ENCODE measurements around the gene ATRNL1.
"Not testable (repeated sequence)": the region's sequence is repeated elsewhere in the genome, so short reads cannot be mapped to it uniquely, and the experiment has no call there.

Gene ATRNL1

GRCh38 chr10:115390607-115391006, 297.4 kb downstream of the ATRNL1 start:
- Histone ChIP-seq H3K36me3 (ENCODE audit: control insufficient read depth, low read length) (no peaks in the 10 kb centered on the region), H3K9me3 (ENCODE audit: control insufficient read depth, insufficient read depth, low read length) (no peaks in the 10 kb centered on the region), H3F3A (ENCODE audit: control insufficient read depth, insufficient read depth) (no peaks in the 10 kb centered on the region), H3K4me3 (ENCODE audit: low read length) (no peak overlapping the region), H3K79me2 (ENCODE audit: control insufficient read depth, low read length) (no peaks in the 10 kb centered on the region), H3K27me3 (ENCODE audit: control insufficient read depth, low read length) (no peaks in the 10 kb centered on the region), H3K27ac (ENCODE audit: low read depth, low read length) (no peak overlapping the region), H3K9me2 (replicated peaks; ENCODE audit: control insufficient read depth, low read length) (no peaks in the 10 kb centered on the region), H4K20me1 (ENCODE audit: control insufficient read depth, insufficient read depth, low read depth, low read length) (no peaks in the 10 kb centered on the region), H3K4me2 (ENCODE audit: low read length) (no peak overlapping the region), H3K4me1 (ENCODE audit: control insufficient read depth, low read length) (no peaks in the 10 kb centered on the region)
- TF ChIP-seq EZH2phosphoT487 (IDR thresholded peaks at IDR 0.05; ENCODE audit: borderline replicate concordance, low read length), result no peak
- TF ChIP-seq CTCF (IDR thresholded peaks at IDR 0.05; ENCODE audit: low read depth, low read length, poor library complexity, severe bottlenecking), result no peak

- no peaks in the 10 kb centered on the region for H3K9me2 ChIP-seq (replicated peaks; ENCODE audit: control insufficient read depth, low read length)
- H3K27me3 ChIP-seq (ENCODE audit: control insufficient read depth, low read length), result no peaks in the 10 kb centered on the region
- H4K20me1 ChIP-seq (ENCODE audit: control insufficient read depth, insufficient read depth, low read depth, low read length), result no peaks in the 10 kb centered on the region
- no peaks in the 10 kb centered on the region for H3K36me3 ChIP-seq (ENCODE audit: control insufficient read depth, low read length)
- no peaks in the 10 kb centered on the region for H3F3A ChIP-seq (ENCODE audit: control insufficient read depth, insufficient read depth)
- no peak overlapping the region for H3K4me3 ChIP-seq (ENCODE audit: low read length)
- TF ChIP-seq EZH2phosphoT487 (IDR thresholded peaks at IDR 0.05; ENCODE audit: borderline replicate concordance, low read length) (no peak), CTCF (IDR thresholded peaks at IDR 0.05; ENCODE audit: low read depth, low read length, poor library complexity, severe bottlenecking) (no peak)
- H3K9me3 ChIP-seq (ENCODE audit: control insufficient read depth, insufficient read depth, low read length), result no peaks in the 10 kb centered on the region
- H3K79me2 ChIP-seq (ENCODE audit: control insufficient read depth, low read length), result no peaks in the 10 kb centered on the region
- H3K4me2 ChIP-seq (ENCODE audit: low read length), result no peak overlapping the region
- no peak overlapping the region for H3K27ac ChIP-seq (ENCODE audit: low read depth, low read length)
- H3K4me1 ChIP-seq (ENCODE audit: control insufficient read depth, low read length), result no peaks in the 10 kb centered on the region
These were observed 304.9 kb downstream of the ATRNL1 start for GRCh38 chr10:115398026-115398425.

GRCh38 chr10:115402699-115403098, 309.5 kb downstream of the ATRNL1 start:
- Histone ChIP-seq H3K27me3 (ENCODE audit: control insufficient read depth, low read length) (no peaks in the 10 kb centered on the region), H3K36me3 (ENCODE audit: control insufficient read depth, low read length) (no peaks in the 10 kb centered on the region), H3K9me3 (ENCODE audit: control insufficient read depth, insufficient read depth, low read length) (no peaks in the 10 kb centered on the region), H3K4me1 (ENCODE audit: control insufficient read depth, low read length) (no peaks in the 10 kb centered on the region), H3K4me2 (ENCODE audit: low read length) (no peak overlapping the region), H3K9me2 (replicated peaks; ENCODE audit: control insufficient read depth, low read length) (no peaks in the 10 kb centered on the region), H4K20me1 (ENCODE audit: control insufficient read depth, insufficient read depth, low read depth, low read length) (no peaks in the 10 kb centered on the region), H3K4me3 (ENCODE audit: low read length) (no peak overlapping the region), H3F3A (ENCODE audit: control insufficient read depth, insufficient read depth) (no peaks in the 10 kb centered on the region), H3K27ac (ENCODE audit: low read depth, low read length) (no peak overlapping the region), H3K79me2 (ENCODE audit: control insufficient read depth, low read length) (no peaks in the 10 kb centered on the region)
- TF ChIP-seq CTCF (IDR thresholded peaks at IDR 0.05; ENCODE audit: low read depth, low read length, poor library complexity, severe bottlenecking) (no peak), EZH2phosphoT487 (IDR thresholded peaks at IDR 0.05; ENCODE audit: borderline replicate concordance, low read length) (no peak)

- not testable (repeated sequence) for H3K9me2 ChIP-seq (replicated peaks; ENCODE audit: control insufficient read depth, low read length); H3K4me3 ChIP-seq (ENCODE audit: low read length); H3K27me3 ChIP-seq (ENCODE audit: control insufficient read depth, low read length); H3K4me1 ChIP-seq (ENCODE audit: control insufficient read depth, low read length); H3K9me3 ChIP-seq (ENCODE audit: control insufficient read depth, insufficient read depth, low read length); H3K36me3 ChIP-seq (ENCODE audit: control insufficient read depth, low read length); H3K27ac ChIP-seq (ENCODE audit: low read depth, low read length); H4K20me1 ChIP-seq (ENCODE audit: control insufficient read depth, insufficient read depth, low read depth, low read length); H3K79me2 ChIP-seq (ENCODE audit: control insufficient read depth, low read length); H3K4me2 ChIP-seq (ENCODE audit: low read length); H3F3A ChIP-seq (ENCODE audit: control insufficient read depth, insufficient read depth)
These were observed 312.7 kb downstream of the ATRNL1 start for GRCh38 chr10:115405838-115406237.

Measured in DOHH2 (cell line).